ENCODE results near the gene MACROD2. TPM values are rescaled to one million over a fixed set of nuclear protein-coding genes. Genes with fewer than 3 reads are reported as not detected.

The MACROD2 gene
- total and polyA plus RNA-seq, 7 donors = 0.20 to 4.8 (median 0.87) TPM

GRCh38 chr20:15835811-15836210 lies 1840.5 kb downstream of the MACROD2 start:
- intact Hi-C loops (cut with DNase I) = no loop called here
- Histone ChIP-seq H3K27me3 (ENCODE audit: insufficient read depth in 3 of 3, low read length in 2 of 3) (no peaks in the 10 kb centered on the region), H3K36me3 (ENCODE audit: insufficient read depth in 1 of 2, low read depth in 1 of 2) (no peaks in the 10 kb centered on the region), H3K4me1 (no peaks in the 10 kb centered on the region), H3K27ac (no peak overlapping the region), H3K9me3 (no peaks in the 10 kb centered on the region), H3K4me3 (no peak overlapping the region)
- no peak for TF ChIP-seq CTCF (IDR thresholded peaks at IDR 0.05)
- whole genome bisulfite sequencing, 3 donors = 30 to 55% (median 37%) methylated on average over 1 of the region's 1 CpG
- DNase-seq (no peak), ATAC-seq (no peak)

DNA sequence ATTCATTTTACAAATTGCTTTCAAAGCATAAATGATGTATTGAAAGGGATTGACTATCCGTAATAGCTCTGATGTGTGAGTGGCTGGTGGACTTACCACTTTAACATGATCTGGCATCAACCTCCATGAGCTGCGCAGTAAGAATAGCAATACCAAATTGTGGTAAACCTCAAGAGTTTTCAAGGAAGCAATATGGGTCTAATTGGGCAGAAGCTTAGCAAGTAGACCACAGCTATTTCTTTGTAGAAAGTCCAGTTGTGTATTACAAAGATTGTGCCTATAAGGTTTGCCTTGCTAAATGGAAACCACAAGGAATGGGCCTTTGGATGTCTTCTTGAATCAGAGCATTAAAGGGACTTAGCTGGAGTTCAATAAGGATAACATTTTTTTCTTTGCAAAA lies 1841.3 kb downstream of the MACROD2 start:
- intact Hi-C loops (cut with DNase I) = no loop called here

DNA sequence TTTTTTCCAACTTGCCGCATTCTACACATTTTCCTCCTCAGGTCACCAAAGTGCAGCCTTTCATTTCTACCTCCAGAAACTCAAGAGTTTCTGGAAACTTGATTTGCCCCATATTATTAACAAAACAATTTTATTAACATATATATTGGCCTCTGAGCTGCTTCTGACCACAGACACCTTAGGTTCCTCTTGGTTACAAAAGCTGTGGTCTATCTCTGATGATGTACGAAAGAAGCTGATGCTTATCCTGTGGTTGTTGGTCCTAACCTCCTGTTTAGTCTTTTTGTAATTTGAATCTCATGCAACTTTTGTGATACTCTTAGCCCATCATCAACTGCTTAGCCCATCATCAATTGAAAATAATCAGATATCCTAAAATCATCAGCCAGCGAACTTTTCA lies 1842.2 kb downstream of the MACROD2 start:
- no peaks in the 10 kb centered on the region for H3K27me3 ChIP-seq (ENCODE audit: insufficient read depth in 3 of 3, low read length in 2 of 3)
- no peaks in the 10 kb centered on the region for H3K9me3 ChIP-seq
- H3K27ac ChIP-seq = no peak overlapping the region
- intact Hi-C loops (cut with DNase I) = no loop called here
- no peak overlapping the region for H3K4me3 ChIP-seq
- WGBS, 3 donors = 94 to 99% (median 99%) methylated on average over 3 of the region's 3 CpGs
- no peaks in the 10 kb centered on the region for H3K4me1 ChIP-seq
- no peaks in the 10 kb centered on the region for H3K36me3 ChIP-seq (ENCODE audit: insufficient read depth in 1 of 2, low read depth in 1 of 2)
- DNase-seq = no peak
- no peak for ATAC-seq
- no peak for TF ChIP-seq CTCF (IDR thresholded peaks at IDR 0.05)

More for the DNA sequence above, 1841.3 kb downstream of the MACROD2 start:
- Histone ChIP-seq H3K9me3 (no peaks in the 10 kb centered on the region), H3K4me1 (no peaks in the 10 kb centered on the region), H3K4me3 (no peak overlapping the region), H3K27ac (no peak overlapping the region), H3K36me3 (ENCODE audit: insufficient read depth in 1 of 2, low read depth in 1 of 2) (no peaks in the 10 kb centered on the region), H3K27me3 (ENCODE audit: insufficient read depth in 3 of 3, low read length in 2 of 3) (no peaks in the 10 kb centered on the region)
- TF ChIP-seq CTCF (IDR thresholded peaks at IDR 0.05) = no peak
- DNase-seq (no peak), ATAC-seq (no peak)
- WGBS, 3 donors = 91 to 98% (median 97%) methylated on average over 2 of the region's 2 CpGs

GRCh38 chr20:15838466-15838865 lies 1843.2 kb downstream of the MACROD2 start:
- H3K36me3 ChIP-seq (ENCODE audit: insufficient read depth in 1 of 2, low read depth in 1 of 2) = no peaks in the 10 kb centered on the region
- H3K4me1 ChIP-seq = no peaks in the 10 kb centered on the region
- no peak for ATAC-seq
- TF ChIP-seq CTCF (IDR thresholded peaks at IDR 0.05) = no peak
- WGBS, 3 donors = 85 to 89% (median 87%) methylated on average over 2 of the region's 2 CpGs
- H3K27ac ChIP-seq = no peak overlapping the region
- no peak overlapping the region for H3K4me3 ChIP-seq
- no peaks in the 10 kb centered on the region for H3K9me3 ChIP-seq
- no peak for DNase-seq
- intact Hi-C loops (cut with DNase I) = no loop called here
- H3K27me3 ChIP-seq (ENCODE audit: insufficient read depth in 3 of 3, low read length in 2 of 3) = no peaks in the 10 kb centered on the region

DNA sequence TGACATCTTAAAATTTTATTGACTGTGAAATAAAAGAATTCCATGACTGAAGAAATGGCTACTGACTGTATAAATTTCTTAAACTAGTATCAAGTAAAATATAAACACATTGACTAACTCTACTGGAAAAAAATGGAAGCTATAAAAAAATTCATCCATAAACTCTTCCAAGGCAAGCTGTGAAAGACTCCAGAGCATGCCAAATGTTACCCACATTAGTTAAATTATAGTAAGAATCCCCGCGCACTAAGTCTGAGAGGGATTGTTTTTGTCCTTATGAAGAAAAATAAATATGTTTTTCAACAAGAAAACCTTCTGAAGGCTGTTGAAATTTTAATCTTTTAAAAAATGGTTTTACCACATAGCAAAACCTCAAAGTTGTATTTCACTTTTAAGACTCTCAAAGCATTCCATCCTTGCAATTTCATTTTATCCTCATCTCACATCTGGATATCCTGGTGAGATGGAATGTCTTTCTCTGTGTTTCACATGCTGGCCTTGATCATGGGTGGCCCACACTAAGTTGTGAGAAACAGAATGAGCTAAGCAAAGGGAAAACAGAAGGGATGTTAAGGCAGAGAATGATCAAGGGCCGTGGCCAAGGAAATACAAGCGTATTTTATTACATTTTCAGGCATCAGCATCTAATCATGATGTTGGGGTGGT lies 1845.5 kb downstream of the MACROD2 start:
- DNase-seq (no peak), ATAC-seq (no peak)
- WGBS, 3 donors = 24 to 39% (median 36%) methylated on average over 4 of the region's 4 CpGs
- Histone ChIP-seq H3K4me1 (no peaks in the 10 kb centered on the region), H3K9me3 (no peaks in the 10 kb centered on the region), H3K4me3 (no peak overlapping the region), H3K27me3 (ENCODE audit: insufficient read depth in 3 of 3, low read length in 2 of 3) (no peaks in the 10 kb centered on the region), H3K27ac (no peak overlapping the region), H3K36me3 (ENCODE audit: insufficient read depth in 1 of 2, low read depth in 1 of 2) (no peaks in the 10 kb centered on the region)
- intact Hi-C loops (cut with DNase I) = no loop called here
- TF ChIP-seq CTCF (IDR thresholded peaks at IDR 0.05) = no peak

All from psoas muscle (tissue), 8 donors.